Measurements from ENCODE around the gene SLC5A4.

SLC5A4 gene

DNA sequence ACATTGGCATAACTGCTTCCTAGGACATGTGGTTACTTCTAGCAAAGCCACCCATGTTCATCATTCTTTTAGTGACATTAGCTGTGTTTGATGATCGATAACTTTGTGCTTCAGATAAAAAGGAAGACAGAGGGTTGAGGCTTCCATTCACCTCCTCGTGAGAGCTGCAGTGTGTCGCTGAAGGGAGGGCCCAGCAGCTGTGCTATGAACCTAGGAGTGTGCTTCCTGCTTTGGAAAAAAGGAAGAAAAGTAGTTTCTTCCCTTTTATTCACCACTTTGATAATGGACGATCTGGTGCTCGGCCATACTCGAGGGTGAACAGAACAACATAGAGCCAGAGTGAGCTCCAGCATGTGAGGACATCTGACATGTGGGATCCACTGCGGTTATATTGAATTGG, 44.1 kb downstream of the SLC5A4 start:
- Histone ChIP-seq H3K27me3 (ENCODE audit: control insufficient read depth, insufficient read depth, low read length) (no peaks in the 10 kb centered on the region), H3K4me2 (ENCODE audit: low read length) (no peak overlapping the region), H3K79me2 (no peaks in the 10 kb centered on the region), H3K9me3 (ENCODE audit: control insufficient read depth, low read length) (no peaks in the 10 kb centered on the region), H3K9ac (no peak overlapping the region), H3K4me1 (no peaks in the 10 kb centered on the region), H2AFZ (no peak overlapping the region), H3K36me3 (ENCODE audit: control insufficient read depth, insufficient read depth, low read length) (no peaks in the 10 kb centered on the region), H3K4me3 (ENCODE audit: low read depth, low read length) (no peak overlapping the region), H3K27ac (no peak overlapping the region)
- TF ChIP-seq CTCF (IDR thresholded peaks at IDR 0.05): no peak

GRCh38 chr22:32208681-32209080, 46.5 kb downstream of the SLC5A4 start:
- H2AFZ ChIP-seq: no peak overlapping the region
- H3K27ac ChIP-seq: no peak overlapping the region
- H3K4me1 ChIP-seq: no peaks in the 10 kb centered on the region
- no peak for TF ChIP-seq CTCF (IDR thresholded peaks at IDR 0.05)
- H3K4me2 ChIP-seq (ENCODE audit: low read length): no peak overlapping the region
- H3K9me3 ChIP-seq (ENCODE audit: control insufficient read depth, low read length): no peaks in the 10 kb centered on the region
- no peak overlapping the region for H3K9ac ChIP-seq
- H3K36me3 ChIP-seq (ENCODE audit: control insufficient read depth, insufficient read depth, low read length): no peaks in the 10 kb centered on the region
- no peaks in the 10 kb centered on the region for H3K27me3 ChIP-seq (ENCODE audit: control insufficient read depth, insufficient read depth, low read length)
- no peaks in the 10 kb centered on the region for H3K79me2 ChIP-seq
- H3K4me3 ChIP-seq (ENCODE audit: low read depth, low read length): no peak overlapping the region

- H3K36me3 ChIP-seq (ENCODE audit: control insufficient read depth, insufficient read depth, low read length): no peaks in the 10 kb centered on the region
- no peak overlapping the region for H3K27ac ChIP-seq
- no peak for TF ChIP-seq CTCF (IDR thresholded peaks at IDR 0.05)
- no peaks in the 10 kb centered on the region for H3K27me3 ChIP-seq (ENCODE audit: control insufficient read depth, insufficient read depth, low read length)
- H3K4me3 ChIP-seq (ENCODE audit: low read depth, low read length): no peak overlapping the region
- no peak overlapping the region for H3K9ac ChIP-seq
- H3K79me2 ChIP-seq: no peaks in the 10 kb centered on the region
- H2AFZ ChIP-seq: no peak overlapping the region
- no peaks in the 10 kb centered on the region for H3K9me3 ChIP-seq (ENCODE audit: control insufficient read depth, low read length)
- H3K4me1 ChIP-seq: no peaks in the 10 kb centered on the region
- no peak overlapping the region for H3K4me2 ChIP-seq (ENCODE audit: low read length)
Measured at GRCh38 chr22:32207971-32208480, 47.1 kb downstream of the SLC5A4 start.

DNA sequence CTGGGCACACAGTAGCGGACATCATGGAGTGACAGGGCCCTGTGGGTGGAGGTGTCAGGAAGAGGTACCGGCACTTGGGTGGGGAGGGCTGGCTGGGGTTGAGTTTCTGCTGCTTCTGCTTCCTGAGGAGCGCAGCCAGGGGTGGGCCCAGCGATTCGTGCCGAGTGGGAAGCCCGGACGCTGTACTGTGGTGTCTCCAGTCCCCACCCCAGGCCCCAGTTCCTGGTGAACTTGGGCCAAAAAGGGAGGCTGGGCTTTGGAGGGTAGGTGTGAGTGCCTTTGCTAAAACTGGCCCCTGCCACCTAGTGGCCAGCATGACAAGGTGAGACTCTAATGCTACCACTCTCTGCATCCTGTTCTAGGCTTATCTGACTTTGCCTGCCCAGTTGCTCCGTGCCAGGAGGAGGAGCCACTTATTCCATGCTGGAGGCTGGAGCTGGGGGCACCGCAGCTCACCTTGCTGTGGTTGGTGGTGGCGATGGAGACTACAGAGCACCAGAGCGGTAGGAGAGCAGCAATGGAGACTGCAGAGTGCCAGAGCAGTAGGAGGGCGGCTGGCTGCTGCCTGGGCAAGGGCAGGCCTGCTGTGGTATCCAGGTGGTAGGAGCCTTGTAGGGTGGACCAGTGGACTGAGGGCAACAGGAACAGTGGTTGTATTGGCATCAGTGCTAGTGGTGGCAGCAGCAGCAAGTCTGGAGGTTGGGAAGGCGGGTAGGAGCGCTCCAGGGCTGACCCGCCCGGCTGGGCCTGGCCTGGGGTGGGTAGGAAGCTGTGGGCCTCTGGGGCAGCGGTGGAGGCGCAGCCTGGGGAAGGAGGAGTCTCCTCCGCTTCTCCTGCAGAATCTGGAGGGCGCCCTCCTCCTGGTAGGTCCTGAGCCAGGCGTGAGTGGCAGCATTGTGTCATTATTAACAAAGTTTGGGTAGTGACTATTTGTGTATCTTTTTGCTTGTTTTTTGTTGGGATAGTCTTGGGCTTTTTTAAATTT, 48.1 kb downstream of the SLC5A4 start:
- Histone ChIP-seq H3K4me2 (ENCODE audit: low read length) (no peak overlapping the region), H3K4me3 (ENCODE audit: low read depth, low read length) (no peak overlapping the region), H3K4me1 (no peaks in the 10 kb centered on the region), H3K9me3 (ENCODE audit: control insufficient read depth, low read length) (no peaks in the 10 kb centered on the region), H3K27me3 (ENCODE audit: control insufficient read depth, insufficient read depth, low read length) (no peaks in the 10 kb centered on the region), H3K36me3 (ENCODE audit: control insufficient read depth, insufficient read depth, low read length) (no peaks in the 10 kb centered on the region), H3K9ac (no peak overlapping the region), H2AFZ (no peak overlapping the region), H3K79me2 (no peaks in the 10 kb centered on the region), H3K27ac (no peak overlapping the region)
- TF ChIP-seq CTCF (IDR thresholded peaks at IDR 0.05): peak; percentile 35

All from parathyroid adenoma (tissue), 2 donors.